ENCODE results near the gene MAP3K5. TPM values are rescaled to one million over a fixed set of nuclear protein-coding genes. Genes with fewer than 3 reads are reported as not detected.
"Not testable (repeated sequence)": the region's sequence is repeated elsewhere in the genome, so short reads cannot be mapped to it uniquely, and the experiment has no call there.

Gene MAP3K5
- total RNA-seq, 1 experiment from 2014 or later, result 2.1 TPM

DNA sequence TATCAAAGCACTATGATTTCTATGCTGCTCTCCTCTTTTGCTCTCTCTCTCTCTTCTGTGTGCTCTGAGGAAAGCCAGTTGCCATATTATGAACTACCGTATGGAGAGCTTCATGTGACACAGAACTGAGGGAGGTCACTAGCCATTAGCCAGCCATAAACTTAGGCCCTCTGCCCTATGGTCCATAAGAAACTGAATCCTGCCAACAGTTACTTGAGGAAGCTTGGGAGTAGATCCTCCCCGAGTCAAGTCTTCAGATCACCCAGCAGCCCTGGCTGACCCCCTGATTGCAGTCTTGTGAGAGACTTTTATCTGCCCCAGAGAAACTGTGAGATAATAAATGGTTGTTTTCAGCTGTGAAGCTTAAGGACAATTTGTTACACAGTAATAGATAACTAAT lies 24.4 kb upstream of the MAP3K5 start:
- H3K27me3 Mint-ChIP-seq (ENCODE audit: insufficient read depth, unreplicated experiment), result peaks cover 4% of the 10 kb centered on the region
- H3K27me3 ChIP-seq (replicated peaks; ENCODE audit: control insufficient read depth, insufficient read depth, low read length), result no peaks in the 10 kb centered on the region; the same call in 1 of the 2 replicates
- no peak overlapping the region for H3K27ac Mint-ChIP-seq (ENCODE audit: unreplicated experiment)
- intact Hi-C loops (cut with micrococcal nuclease; ENCODE audit: unreplicated experiment), result no loop called here
- no peaks in the 10 kb centered on the region for H3K36me3 ChIP-seq (ENCODE audit: control insufficient read depth, insufficient read depth, low read length)
- H3K4me1 ChIP-seq, result peaks cover 1% of the 10 kb centered on the region; the same call in 1 of the 2 replicates
- H3K36me3 Mint-ChIP-seq (ENCODE audit: insufficient read depth, unreplicated experiment), result no peaks in the 10 kb centered on the region
- DNase-seq, result no peak
- POLR2A ChIA-PET, result no interaction called here
- TF ChIP-seq, protein P1, sequence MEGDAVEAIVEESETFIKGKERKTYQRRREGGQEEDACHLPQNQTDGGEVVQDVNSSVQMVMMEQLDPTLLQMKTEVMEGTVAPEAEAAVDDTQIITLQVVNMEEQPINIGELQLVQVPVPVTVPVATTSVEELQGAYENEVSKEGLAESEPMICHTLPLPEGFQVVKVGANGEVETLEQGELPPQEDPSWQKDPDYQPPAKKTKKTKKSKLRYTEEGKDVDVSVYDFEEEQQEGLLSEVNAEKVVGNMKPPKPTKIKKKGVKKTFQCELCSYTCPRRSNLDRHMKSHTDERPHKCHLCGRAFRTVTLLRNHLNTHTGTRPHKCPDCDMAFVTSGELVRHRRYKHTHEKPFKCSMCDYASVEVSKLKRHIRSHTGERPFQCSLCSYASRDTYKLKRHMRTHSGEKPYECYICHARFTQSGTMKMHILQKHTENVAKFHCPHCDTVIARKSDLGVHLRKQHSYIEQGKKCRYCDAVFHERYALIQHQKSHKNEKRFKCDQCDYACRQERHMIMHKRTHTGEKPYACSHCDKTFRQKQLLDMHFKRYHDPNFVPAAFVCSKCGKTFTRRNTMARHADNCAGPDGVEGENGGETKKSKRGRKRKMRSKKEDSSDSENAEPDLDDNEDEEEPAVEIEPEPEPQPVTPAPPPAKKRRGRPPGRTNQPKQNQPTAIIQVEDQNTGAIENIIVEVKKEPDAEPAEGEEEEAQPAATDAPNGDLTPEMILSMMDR (IDR thresholded peaks at IDR 0.05; ENCODE audit: insufficient read depth in 1 of 2, low read depth in 1 of 2, low read length in 1 of 2, severe bottlenecking in 1 of 2, unreplicated experiment in 1 of 2), result no peak
- CTCF ChIA-PET, result no interaction called here
- no TSS peak for BruUV-seq (replicated peaks)
- H3K9me3 ChIP-seq, result no peaks in the 10 kb centered on the region
- no peak overlapping the region for H3K4me3 Mint-ChIP-seq (ENCODE audit: unreplicated experiment)
- H3K9me3 Mint-ChIP-seq (ENCODE audit: unreplicated experiment), result no peaks in the 10 kb centered on the region
- H3K4me1 Mint-ChIP-seq (ENCODE audit: low read depth, unreplicated experiment), result peaks cover 7% of the 10 kb centered on the region
- no peak overlapping the region for H3K4me3 ChIP-seq (ENCODE audit: low read depth, low read length)

DNA sequence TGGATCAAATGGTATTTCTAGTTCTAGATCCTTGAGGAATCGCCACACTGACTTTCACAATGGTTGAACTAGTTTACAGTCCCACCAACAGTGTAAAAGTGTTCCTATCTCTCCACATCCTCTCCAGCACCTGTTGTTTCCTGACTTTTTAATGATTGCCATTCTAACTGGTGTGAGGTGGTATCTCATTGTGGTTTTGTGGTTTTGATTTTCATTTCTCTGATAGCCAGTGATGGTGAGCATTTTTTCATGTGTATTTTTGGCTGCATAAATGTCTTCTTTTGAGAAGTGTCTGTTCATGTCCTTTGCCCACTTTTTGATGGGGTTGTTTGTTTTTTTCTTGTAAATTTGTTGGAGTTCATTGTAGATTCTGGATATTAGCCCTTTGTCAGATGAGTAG lies 23.3 kb upstream of the MAP3K5 start:
- H3K4me3 ChIP-seq (ENCODE audit: low read depth, low read length); H3K4me3 Mint-ChIP-seq (ENCODE audit: unreplicated experiment); H3K9me3 Mint-ChIP-seq (ENCODE audit: unreplicated experiment); POLR2A ChIA-PET; H3K36me3 ChIP-seq (ENCODE audit: control insufficient read depth, insufficient read depth, low read length); DNase-seq; H3K36me3 Mint-ChIP-seq (ENCODE audit: insufficient read depth, unreplicated experiment); H3K4me1 ChIP-seq; H3K9me3 ChIP-seq; H3K27me3 ChIP-seq (replicated peaks; ENCODE audit: control insufficient read depth, insufficient read depth, low read length); H3K4me1 Mint-ChIP-seq (ENCODE audit: low read depth, unreplicated experiment); BruUV-seq (replicated peaks); intact Hi-C loops (cut with micrococcal nuclease; ENCODE audit: unreplicated experiment); H3K27me3 Mint-ChIP-seq (ENCODE audit: insufficient read depth, unreplicated experiment); H3K27ac Mint-ChIP-seq (ENCODE audit: unreplicated experiment); CTCF ChIA-PET: not testable (repeated sequence)

DNA sequence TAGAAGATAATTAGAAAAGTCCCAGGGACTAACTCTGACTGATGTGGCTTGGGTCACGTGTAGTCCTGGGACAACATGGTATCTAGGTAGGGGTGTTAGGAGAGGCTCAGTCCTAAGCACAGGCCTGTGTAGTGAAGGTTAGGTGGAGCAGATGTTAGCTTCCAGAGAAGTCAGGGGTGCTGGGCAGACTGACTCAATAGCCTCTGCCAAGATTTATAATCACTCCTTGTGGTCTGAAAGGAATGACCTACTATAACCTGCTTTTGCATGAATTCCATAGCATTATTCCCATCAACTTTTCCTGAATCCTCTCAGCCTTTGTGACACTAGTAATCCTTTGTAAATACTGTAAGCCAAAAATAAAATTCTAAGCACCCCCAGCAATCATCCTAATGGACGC lies 19.9 kb upstream of the MAP3K5 start:
- ChIA-PET CTCF (no interaction called here), POLR2A (no interaction called here)
- Mint-ChIP-seq H3K4me3 (ENCODE audit: unreplicated experiment) (no peak overlapping the region), H3K27me3 (ENCODE audit: insufficient read depth, unreplicated experiment) (no peaks in the 10 kb centered on the region), H3K4me1 (ENCODE audit: low read depth, unreplicated experiment) (no peaks in the 10 kb centered on the region), H3K9me3 (ENCODE audit: unreplicated experiment) (no peaks in the 10 kb centered on the region), H3K36me3 (ENCODE audit: insufficient read depth, unreplicated experiment) (no peaks in the 10 kb centered on the region), H3K27ac (ENCODE audit: unreplicated experiment) (no peak overlapping the region)
- no peak for DNase-seq
- H3K4me3 ChIP-seq (ENCODE audit: low read depth, low read length), result no peak overlapping the region
- H3K36me3 ChIP-seq (ENCODE audit: control insufficient read depth, insufficient read depth, low read length), result no peaks in the 10 kb centered on the region
- H3K9me3 ChIP-seq, result no peaks in the 10 kb centered on the region
- TF ChIP-seq, protein P1 (IDR thresholded peaks at IDR 0.05; ENCODE audit: insufficient read depth in 1 of 2, low read depth in 1 of 2, low read length in 1 of 2, severe bottlenecking in 1 of 2, unreplicated experiment in 1 of 2), result no peak
- no peaks in the 10 kb centered on the region for H3K27me3 ChIP-seq (replicated peaks; ENCODE audit: control insufficient read depth, insufficient read depth, low read length)
- no TSS peak for BruUV-seq (replicated peaks)
- no peaks in the 10 kb centered on the region for H3K4me1 ChIP-seq
- intact Hi-C loops (cut with micrococcal nuclease; ENCODE audit: unreplicated experiment), result no loop called here

DNA sequence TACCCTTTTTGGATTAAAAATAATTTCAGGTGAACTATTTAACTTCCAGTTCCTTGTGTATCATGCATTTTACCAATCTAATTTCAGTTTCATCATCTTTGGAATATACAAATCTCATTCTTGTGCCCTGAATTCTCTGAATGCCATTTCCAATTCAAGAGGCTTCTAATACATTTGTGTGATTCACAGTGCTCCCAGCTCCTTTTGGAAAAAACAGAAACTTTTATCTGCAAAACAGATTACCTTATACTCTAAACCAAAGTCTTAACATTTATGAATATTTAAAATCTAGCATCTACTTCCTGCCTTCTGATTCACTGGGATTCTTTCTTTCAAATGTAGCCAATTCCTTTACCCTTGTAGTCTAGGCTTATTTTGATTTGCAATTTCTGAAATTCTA lies 19.0 kb upstream of the MAP3K5 start:
- BruUV-seq (replicated peaks), result no TSS peak
- Mint-ChIP-seq H3K4me3 (ENCODE audit: unreplicated experiment) (no peak overlapping the region), H3K36me3 (ENCODE audit: insufficient read depth, unreplicated experiment) (no peaks in the 10 kb centered on the region), H3K27ac (ENCODE audit: unreplicated experiment) (no peak overlapping the region), H3K9me3 (ENCODE audit: unreplicated experiment) (no peaks in the 10 kb centered on the region), H3K27me3 (ENCODE audit: insufficient read depth, unreplicated experiment) (no peaks in the 10 kb centered on the region), H3K4me1 (ENCODE audit: low read depth, unreplicated experiment) (no peaks in the 10 kb centered on the region)
- Histone ChIP-seq H3K27me3 (replicated peaks; ENCODE audit: control insufficient read depth, insufficient read depth, low read length) (no peaks in the 10 kb centered on the region), H3K4me3 (ENCODE audit: low read depth, low read length) (no peak overlapping the region), H3K9me3 (no peaks in the 10 kb centered on the region), H3K4me1 (no peaks in the 10 kb centered on the region), H3K36me3 (ENCODE audit: control insufficient read depth, insufficient read depth, low read length) (no peaks in the 10 kb centered on the region)
- TF ChIP-seq, protein P1 (IDR thresholded peaks at IDR 0.05; ENCODE audit: insufficient read depth in 1 of 2, low read depth in 1 of 2, low read length in 1 of 2, severe bottlenecking in 1 of 2, unreplicated experiment in 1 of 2), result no peak
- ChIA-PET CTCF (no interaction called here), POLR2A (no interaction called here)
- no peak for DNase-seq
- intact Hi-C loops (cut with micrococcal nuclease; ENCODE audit: unreplicated experiment), result no loop called here
